ENCODE results near the gene DHRS3.
"Not testable (repeated sequence)": the region's sequence is repeated elsewhere in the genome, so short reads cannot be mapped to it uniquely, and the experiment has no call there.

DHRS3 gene

GRCh38 chr1:12524266-12524665 is 93.7 kb downstream of the DHRS3 start:
- TF ChIP-seq, protein P1, sequence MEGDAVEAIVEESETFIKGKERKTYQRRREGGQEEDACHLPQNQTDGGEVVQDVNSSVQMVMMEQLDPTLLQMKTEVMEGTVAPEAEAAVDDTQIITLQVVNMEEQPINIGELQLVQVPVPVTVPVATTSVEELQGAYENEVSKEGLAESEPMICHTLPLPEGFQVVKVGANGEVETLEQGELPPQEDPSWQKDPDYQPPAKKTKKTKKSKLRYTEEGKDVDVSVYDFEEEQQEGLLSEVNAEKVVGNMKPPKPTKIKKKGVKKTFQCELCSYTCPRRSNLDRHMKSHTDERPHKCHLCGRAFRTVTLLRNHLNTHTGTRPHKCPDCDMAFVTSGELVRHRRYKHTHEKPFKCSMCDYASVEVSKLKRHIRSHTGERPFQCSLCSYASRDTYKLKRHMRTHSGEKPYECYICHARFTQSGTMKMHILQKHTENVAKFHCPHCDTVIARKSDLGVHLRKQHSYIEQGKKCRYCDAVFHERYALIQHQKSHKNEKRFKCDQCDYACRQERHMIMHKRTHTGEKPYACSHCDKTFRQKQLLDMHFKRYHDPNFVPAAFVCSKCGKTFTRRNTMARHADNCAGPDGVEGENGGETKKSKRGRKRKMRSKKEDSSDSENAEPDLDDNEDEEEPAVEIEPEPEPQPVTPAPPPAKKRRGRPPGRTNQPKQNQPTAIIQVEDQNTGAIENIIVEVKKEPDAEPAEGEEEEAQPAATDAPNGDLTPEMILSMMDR (conservative IDR thresholded peaks at IDR 0.05) = no peak
- no peak overlapping the region for H3K27ac ChIP-seq

DNA sequence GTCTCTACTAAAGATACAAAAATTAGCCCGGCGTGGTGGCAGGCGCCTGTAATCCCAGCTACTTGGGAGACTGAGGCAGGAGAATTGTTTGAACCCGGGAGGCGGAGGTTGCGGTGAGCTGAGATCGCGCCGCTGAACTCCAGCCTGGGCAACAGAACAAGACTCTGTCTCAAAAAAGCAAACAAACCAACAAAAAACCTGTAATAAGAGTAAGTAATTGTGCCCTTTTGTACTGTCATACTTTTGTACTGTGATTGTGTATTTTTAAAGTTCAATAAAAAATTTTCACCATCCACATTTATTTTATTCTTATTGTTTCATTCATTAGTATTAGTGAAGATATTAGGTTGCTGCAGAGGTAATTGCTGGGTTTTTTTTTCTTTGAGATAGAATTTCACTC is 95.2 kb downstream of the DHRS3 start:
- H3K27ac ChIP-seq = not testable (repeated sequence)

DNA sequence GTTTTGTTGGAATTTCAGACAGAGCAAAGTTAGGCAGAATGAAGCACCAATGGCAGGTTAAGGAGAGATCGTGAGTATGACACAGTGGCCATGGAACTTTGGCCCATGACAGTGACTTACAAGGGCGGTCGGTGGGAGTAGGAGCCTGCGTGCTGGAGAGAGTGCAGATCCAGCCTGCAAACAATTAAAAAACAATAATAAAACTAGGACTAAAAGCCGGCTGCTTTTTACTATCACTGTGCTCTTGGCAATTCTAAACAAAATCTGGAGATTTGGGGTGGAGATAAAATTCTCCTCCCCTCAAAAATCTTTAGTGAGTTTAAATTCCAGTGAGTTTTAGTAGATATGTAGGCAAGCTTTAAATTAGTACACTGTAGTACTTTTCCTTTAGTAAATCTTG is 96.9 kb downstream of the DHRS3 start:
- TF ChIP-seq, protein P1 (conservative IDR thresholded peaks at IDR 0.05) = no peak
- no peak overlapping the region for H3K27ac ChIP-seq

GRCh38 chr1:12519693-12520364 is 98.2 kb downstream of the DHRS3 start:
- TF ChIP-seq, protein P1 (conservative IDR thresholded peaks at IDR 0.05) = no peak
- H3K27ac ChIP-seq = no peak overlapping the region

GRCh38 chr1:12518931-12519692 is 98.9 kb downstream of the DHRS3 start:
- peak overlapping the region; percentile 50 for H3K27ac ChIP-seq
- TF ChIP-seq, protein P1 (conservative IDR thresholded peaks at IDR 0.05) = no peak
